Measurements from ENCODE around the gene DLEC1.
"Not testable (repeated sequence)": the region's sequence is repeated elsewhere in the genome, so short reads cannot be mapped to it uniquely, and the experiment has no call there.

DLEC1 gene

DNA sequence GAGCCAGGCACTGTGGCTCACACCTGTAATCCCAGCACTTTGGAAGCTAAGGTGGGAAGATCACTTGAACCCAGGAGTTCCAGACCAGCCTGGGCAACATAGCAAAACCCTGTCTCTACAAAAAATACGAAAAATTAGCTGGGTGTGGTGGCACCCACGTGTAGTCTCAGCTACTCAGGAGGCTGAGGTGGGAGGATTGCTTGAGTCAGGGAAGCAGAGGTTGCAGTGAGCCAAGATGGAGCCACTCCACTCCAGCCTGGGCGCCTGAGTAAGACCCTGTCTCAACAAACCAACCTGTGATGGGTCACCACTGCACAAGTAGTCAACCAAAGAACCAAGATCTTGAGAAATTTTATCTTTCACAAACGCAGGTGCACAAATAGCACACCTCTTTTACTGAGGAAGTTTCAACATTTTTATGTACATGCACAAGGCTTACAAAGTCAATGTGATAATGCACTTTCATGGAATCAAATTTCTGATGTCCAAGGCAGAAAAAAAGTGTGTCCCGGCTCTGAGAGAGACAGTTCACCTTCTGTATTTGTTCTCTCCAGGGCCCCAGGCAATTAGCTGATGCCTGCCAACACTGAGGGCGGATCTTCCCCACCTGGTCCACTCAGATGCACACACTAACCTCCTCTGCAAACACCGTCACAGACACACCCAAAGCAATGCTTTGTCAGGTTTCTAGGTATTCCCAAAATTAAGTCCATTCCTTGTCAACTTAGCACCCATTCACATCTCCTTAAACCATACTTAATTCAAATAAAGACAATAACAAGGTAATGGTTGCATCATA is 85.5 kb downstream of the DLEC1 start:
- DNase-seq, result no peak

- DNase-seq, result no peak
Observed at GRCh38 chr3:38125305-38126120, 86.5 kb downstream of the DLEC1 start.

DNA sequence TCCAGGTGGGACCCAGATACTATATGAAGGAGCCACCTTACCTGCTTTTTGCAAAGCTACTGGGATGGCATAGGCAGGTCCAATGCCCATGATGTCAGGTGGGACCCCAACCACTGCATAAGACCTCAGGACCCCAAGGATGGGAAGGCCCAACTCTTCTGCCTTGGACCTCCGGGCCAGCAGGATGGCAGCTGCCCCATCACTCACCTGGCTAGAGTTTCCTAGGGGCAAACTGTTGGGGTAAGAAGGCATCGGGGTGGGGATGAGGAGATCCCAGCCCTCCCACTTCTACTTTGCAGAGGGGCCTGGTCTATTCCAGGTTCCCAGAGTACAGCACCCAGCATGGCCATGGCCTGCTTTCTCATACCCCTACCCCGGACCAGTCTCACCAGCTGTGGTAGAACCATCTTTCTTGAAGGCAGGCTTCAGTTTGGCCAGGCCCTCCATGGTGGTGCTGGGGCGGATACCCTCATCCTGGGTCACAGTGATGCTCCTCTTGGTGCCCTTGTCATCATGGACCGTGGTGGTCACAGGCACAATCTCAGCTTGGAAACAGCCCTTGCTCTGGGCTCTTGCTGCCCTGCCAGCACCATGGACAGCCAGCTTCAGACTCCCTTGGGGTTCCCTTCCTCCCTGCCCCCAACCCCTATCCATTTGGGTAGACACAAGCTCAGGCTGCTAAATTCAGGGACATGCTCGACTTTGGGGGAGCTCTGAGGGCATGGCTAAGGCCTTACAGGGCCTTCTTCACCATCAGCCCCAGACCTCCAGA is 87.3 kb downstream of the DLEC1 start:
- DNase-seq, result no peak

GRCh38 chr3:38127611-38128302 is 88.7 kb downstream of the DLEC1 start:
- DNase-seq, result no peak

- no peak for DNase-seq
Observed at GRCh38 chr3:38128303-38128655, 89.3 kb downstream of the DLEC1 start.

GRCh38 chr3:38129058-38129457 is 90.0 kb downstream of the DLEC1 start:
- no peak for DNase-seq

DNA sequence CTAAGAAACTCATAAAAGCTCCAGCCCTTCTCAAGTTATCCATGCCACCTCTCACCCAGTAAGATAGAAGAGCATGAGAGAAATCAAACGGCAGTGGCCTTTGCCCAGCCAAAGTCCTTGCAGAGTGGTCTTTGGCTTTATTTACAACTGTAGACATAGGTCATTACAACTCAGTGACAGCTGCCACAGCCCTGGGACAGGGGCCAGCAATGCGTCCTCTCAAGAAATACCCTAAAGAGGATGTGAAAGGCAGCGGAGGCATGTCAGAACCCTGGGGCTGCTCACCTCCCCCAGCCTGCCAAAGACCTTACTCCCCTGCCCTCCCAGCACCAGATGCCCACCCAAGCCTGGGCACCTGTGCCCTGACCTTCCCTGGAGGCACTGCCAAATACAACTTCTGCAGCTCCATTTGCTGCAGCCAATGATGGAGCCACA is 91.6 kb downstream of the DLEC1 start:
- DNase-seq, result no peak

- no peak for DNase-seq
Observed at GRCh38 chr3:38131621-38132369, 92.8 kb downstream of the DLEC1 start.

DNA sequence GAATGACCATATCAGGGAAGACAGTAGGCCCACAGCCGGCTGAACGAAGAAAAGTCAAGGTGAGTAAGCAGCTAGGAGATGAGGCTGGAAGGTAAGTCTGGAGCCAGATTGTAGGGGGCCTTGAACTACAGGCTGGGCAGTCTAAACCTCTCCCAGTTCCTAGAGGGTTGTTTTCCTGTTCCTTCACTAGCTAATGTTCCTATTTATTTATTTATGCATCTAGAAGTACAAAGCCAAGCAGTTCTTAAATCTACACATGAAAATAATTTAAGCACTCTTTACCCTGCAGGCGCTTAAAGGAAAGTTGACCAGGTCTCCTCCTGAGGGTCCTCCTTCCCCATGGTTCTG is 94.2 kb downstream of the DLEC1 start:
- DNase-seq, result no peak

DNA sequence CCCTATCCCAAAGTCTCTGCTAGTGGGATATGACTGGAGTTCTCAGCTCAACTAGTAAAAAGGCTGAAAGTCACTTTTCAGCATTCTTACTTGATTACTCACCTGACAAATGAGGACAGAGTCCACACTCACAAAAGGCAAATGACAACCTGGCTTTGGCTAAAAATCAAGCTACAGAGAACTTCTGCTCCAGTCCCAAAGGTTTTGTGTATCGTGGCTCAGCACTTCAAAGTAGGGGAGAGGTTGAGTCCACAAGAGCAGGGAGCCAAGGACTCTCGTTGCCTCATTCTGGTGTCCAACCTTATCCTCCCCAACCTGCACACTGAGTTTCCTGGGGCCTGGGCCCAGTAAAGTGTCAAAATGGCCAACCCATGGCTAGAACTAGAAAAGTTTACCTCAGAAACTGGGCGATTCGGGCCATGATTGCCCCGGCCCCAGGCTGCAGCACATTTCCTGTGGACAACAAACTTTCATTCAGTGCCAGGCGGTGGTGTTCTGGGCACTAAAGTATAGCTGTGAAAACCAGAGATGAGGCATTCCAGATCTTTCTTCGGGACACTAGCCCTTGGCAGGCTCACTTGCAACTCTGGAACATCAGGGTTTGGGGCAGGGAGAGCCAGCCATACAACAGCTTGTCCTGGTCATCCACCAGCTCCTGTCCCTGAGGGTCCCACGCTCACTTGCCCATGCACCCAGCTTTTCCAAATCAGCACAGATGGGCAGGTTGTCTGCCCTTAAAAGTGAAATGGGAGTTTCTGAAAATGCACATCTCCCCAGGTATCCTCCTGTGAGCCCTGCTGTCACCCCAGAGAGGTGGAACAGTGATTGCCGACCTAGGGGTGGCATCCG is 94.8 kb downstream of the DLEC1 start:
- DNase-seq, result no peak

- DNase-seq, result not testable (repeated sequence)
Observed at GRCh38 chr3:38134517-38135143, 95.6 kb downstream of the DLEC1 start.

DNA sequence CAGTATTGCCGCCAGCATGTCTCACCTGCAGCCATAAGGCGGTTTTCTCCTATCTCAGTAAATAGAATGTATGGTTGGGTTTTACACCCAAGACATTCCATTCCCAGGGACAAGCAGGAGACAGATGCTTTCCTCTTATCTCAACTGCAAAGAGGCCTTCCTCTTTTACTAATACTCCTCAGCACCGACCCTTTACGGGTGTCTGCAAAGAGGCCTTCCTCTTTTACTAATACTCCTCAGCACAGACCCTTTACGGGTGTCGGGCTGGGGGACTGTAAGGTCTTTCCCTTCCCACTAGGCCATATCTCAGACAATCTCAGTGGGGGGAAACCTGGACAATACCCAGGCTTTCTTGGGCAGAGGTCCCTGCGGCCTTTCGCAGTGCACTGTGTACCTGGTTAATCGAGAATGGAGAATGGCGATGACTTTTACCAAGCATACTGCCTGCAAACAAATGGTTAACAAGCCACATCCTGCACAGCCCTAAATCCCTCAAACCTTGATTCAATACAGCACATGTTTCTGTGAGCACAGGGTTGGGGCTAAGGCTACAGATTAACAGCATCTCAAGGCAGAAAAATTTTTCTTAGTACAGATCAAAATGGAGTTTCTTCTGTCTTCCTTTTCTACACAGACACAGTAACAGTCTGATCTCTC is 96.7 kb downstream of the DLEC1 start:
- DNase-seq, result peak in 4 of 6 experiments; percentile 11 to 66 (median 63)

DNA sequence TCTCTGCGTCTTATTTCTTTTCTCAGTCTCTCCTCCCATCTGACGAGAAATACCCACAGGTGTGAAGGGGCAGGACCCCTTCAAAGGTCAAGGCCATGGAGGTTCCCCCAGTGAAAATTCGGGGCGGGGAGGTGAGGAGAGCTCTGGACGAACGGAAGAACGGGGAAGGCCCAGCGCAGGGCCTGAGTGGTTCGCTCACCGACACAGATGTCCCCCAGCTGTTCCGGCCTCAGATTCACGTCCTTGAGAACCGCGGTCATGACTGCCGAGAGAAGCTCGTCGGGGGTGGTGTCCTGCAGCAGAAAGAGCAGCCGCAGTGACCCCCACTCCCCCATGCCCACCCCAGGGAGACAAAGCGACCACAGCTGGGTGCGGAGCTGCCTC is 97.4 kb downstream of the DLEC1 start:
- peak in 1 of 6 experiments; percentile 43 for DNase-seq

DNA sequence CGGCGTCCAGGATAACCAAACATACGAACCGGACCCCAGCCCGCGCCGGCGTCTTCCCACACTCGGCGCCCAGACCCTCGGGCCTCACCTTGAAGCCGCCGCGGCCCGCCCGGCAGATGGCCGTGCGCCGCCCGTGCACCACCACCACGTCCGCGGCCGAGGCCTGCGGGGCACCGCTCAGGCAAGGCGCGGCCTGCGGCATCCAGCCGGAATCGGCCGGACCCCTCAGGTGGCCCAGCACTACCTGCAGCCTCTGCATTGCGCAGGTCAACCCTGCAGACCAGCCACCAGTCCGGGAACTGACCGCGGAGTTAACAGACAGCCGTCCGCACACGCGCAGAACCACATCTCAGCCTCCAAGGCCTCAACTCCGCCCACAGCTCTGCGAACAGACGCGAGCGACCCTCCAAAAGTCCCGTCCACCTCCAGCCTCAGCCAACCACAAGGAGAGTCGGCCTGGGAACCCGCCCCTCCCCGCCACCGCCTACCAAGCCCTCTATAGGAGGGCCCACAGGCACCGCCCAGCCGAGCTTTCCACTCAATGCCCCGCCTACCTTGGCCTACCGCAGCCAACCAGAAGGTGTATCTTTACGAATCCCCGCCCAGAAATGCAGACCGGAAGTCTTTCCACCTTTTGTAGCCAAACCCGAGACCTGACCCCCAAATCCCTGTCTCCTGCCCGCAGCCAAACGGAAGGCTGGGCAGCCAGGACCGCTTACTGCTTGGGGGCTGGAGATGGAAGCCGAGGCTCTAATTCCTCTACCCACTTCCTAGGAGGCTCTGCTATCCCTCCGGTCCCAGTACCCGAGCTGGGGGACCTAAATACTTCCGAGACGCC is 98.0 kb downstream of the DLEC1 start, which contains the start of gene ACAA1:
Gene ACAA1, minus strand, starts transcription at position 351 of the 838 bp plus-strand sequence. Its CDS starts 92 bp downstream, at position 259.
- DNase-seq, result peak; percentile 89 to 97 (median 92)

GRCh38 chr3:38137615-38138348 is 98.8 kb downstream of the DLEC1 start:
- DNase-seq, result peak in 2 of 6 experiments; percentile 32 to 54

- peak; percentile 65 to 78 (median 74) for DNase-seq
Observed at GRCh38 chr3:38138349-38139190, 99.6 kb downstream of the DLEC1 start, which contains the start of gene MYD88. MYD88 (plus strand) TSS chr3:38138661; CDS start chr3:38138701, 40 bp downstream.

DNA sequence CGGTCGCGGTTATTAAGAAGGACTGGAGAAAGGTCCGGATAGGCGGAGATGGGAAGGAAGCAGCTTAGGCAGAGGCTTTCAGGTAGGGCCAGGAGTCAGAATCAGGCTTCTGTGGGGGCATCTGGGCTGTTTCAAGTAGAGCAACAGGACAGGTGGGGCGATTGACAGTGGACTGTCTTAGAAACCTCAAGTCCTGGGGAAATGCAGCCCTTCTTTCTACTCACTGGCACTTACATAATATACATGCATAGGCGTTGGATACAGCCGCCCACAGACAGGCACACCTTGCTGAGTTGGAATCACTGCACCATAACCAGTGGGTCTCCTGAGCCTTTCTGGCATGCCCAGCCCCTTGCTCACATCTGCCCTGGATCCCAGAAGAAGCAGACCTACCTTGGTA is 100.2 kb downstream of the DLEC1 start:
- peak in 1 of 6 experiments; percentile 36 for DNase-seq

Measured in stimulated activated naive CD4-positive, alpha-beta T cell (primary cell).